Measurements from ENCODE around the gene TNFRSF6B. TPM values are rescaled to one million over a fixed set of nuclear protein-coding genes. Genes with fewer than 3 reads are reported as not detected.
A peak's percentile ranks its signal among the peaks of the same experiment; 100 is the strongest.
"Not testable (repeated sequence)": the region's sequence is repeated elsewhere in the genome, so short reads cannot be mapped to it uniquely, and the experiment has no call there.

Gene TNFRSF6B
- polyA plus RNA-seq, 2 of the 4 experiments (the other 2 are of a cell fraction) = 0.22 to 0.66 TPM

DNA sequence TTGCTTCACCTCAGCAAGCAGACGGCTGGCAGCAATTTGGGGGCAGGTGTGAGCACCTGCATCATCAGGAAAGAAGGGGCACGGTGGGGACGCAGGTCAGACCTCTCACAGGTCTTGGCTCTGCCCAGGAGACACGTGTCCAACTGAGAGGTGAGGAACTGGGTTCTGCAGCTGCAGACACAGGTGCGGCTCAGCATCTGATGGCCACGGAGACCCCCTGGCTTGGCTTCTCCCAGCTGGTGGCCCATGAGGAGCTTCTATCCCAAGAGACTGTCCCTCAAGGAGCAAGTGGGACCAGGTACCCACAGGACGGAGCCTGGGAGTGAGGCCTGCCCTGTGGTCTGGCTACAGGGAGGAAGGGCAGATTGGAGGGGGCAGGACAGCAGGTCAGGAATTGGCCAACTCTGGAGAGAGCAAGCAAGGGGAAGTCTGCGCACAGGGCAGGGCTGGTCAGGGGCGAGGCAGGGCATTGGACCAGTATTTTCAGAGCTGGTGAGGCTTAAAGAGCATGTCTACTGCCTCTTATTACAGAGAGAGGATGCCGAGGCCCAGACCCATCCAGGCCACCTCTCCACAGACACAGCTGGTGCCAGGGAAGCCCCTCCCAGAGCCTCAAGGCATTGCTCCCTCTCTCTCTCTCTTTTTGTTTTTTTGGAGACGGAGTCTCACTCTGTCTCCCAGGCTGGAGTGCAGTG is 47.4 kb upstream of the TNFRSF6B start (continued):
- no peak for TF ChIP-seq ZC3H11A (IDR thresholded peaks at IDR 0.05)

DNA sequence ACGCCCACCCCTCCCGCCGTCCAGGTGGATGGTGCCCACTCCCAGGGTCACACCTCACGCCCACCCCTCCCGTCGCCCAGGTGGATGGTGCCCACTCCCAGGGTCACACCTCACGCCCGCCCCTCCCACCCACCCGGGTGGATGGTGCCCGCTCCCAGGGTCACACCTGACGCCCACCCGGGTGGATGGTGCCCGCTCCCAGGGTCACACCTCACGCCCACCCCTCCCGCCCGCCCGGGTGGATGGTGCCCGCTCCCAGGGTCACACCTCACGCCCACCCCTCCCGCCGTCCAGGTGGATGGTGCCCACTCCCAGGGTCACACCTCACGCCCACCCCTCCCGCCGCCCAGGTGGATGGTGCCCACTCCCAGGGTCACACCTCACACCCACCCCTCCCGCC is 46.0 kb upstream of the TNFRSF6B start:
- not testable (repeated sequence) for H3K27ac ChIP-seq; FAIRE-seq; H3K4me3 ChIP-seq; ATAC-seq; H3K9me3 ChIP-seq; H3K4me2 ChIP-seq; DNase-seq (ENCODE audit: low read depth in 1 of 2, low spot score in 1 of 2)
- peaks cover 14% of the 10 kb centered on the region for H3K4me1 ChIP-seq
- WGBS (ENCODE audit: missing lambda C conversion rate) = no CpG with 5 or more reads among the region's 25 CpGs
- CTCF ChIA-PET = interaction anchor here (0.6 to 1.8 kb wide), 4 partner anchors 9 to 180 kb away, joined by 3 to 6 read pairs (median 3); no protein-coding TSS in a partner anchor
- POLR2A ChIA-PET = interaction anchor here (2.2 kb wide), 1 partner anchor 8 kb away, joined by 7 read pairs; no protein-coding TSS in a partner anchor

DNA sequence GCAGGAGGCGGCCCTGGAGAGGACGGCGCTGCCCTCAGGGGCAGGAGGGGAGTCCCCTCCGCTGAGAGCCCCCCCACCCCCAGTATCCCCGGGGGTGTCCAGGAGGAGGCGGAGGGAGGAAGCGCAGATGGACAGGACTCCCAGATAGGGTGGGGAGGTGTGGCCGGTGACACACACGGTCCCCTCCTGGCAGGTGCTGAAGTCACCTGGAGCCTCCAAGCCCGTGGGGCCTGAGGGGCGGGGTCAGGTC is 44.6 kb upstream of the TNFRSF6B start:
- TF ChIP-seq TP53 (CRISPR knock-in tag; IDR thresholded peaks at IDR 0.05) (no peak), EP300 (IDR thresholded peaks at IDR 0.05) (no peak), KDM1A (IDR thresholded peaks at IDR 0.05; ENCODE audit: low read depth) (no peak), ZSCAN20 (CRISPR knock-in tag; IDR thresholded peaks at IDR 0.05) (no peak), EHF (CRISPR knock-in tag; IDR thresholded peaks at IDR 0.05) (no peak), ESRRA (IDR thresholded peaks at IDR 0.05; ENCODE audit: borderline replicate concordance, low read length) (no peak), HDAC2 (IDR thresholded peaks at IDR 0.05) (no peak), FOXS1 (CRISPR knock-in tag; IDR thresholded peaks at IDR 0.05) (no peak), FOSB (CRISPR knock-in tag; IDR thresholded peaks at IDR 0.05) (no peak), ZC3H11A (IDR thresholded peaks at IDR 0.05) (no peak)
- TF ChIP-seq, protein P1, sequence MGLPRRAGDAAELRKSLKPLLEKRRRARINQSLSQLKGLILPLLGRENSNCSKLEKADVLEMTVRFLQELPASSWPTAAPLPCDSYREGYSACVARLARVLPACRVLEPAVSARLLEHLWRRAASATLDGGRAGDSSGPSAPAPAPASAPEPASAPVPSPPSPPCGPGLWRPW (IDR thresholded peaks at IDR 0.05) = no peak
- TF ChIP-seq, protein P2, sequence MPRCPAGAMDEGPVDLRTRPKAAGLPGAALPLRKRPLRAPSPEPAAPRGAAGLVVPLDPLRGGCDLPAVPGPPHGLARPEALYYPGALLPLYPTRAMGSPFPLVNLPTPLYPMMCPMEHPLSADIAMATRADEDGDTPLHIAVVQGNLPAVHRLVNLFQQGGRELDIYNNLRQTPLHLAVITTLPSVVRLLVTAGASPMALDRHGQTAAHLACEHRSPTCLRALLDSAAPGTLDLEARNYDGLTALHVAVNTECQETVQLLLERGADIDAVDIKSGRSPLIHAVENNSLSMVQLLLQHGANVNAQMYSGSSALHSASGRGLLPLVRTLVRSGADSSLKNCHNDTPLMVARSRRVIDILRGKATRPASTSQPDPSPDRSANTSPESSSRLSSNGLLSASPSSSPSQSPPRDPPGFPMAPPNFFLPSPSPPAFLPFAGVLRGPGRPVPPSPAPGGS (IDR thresholded peaks at IDR 0.05) = no peak
- TF ChIP-seq, protein P3, sequence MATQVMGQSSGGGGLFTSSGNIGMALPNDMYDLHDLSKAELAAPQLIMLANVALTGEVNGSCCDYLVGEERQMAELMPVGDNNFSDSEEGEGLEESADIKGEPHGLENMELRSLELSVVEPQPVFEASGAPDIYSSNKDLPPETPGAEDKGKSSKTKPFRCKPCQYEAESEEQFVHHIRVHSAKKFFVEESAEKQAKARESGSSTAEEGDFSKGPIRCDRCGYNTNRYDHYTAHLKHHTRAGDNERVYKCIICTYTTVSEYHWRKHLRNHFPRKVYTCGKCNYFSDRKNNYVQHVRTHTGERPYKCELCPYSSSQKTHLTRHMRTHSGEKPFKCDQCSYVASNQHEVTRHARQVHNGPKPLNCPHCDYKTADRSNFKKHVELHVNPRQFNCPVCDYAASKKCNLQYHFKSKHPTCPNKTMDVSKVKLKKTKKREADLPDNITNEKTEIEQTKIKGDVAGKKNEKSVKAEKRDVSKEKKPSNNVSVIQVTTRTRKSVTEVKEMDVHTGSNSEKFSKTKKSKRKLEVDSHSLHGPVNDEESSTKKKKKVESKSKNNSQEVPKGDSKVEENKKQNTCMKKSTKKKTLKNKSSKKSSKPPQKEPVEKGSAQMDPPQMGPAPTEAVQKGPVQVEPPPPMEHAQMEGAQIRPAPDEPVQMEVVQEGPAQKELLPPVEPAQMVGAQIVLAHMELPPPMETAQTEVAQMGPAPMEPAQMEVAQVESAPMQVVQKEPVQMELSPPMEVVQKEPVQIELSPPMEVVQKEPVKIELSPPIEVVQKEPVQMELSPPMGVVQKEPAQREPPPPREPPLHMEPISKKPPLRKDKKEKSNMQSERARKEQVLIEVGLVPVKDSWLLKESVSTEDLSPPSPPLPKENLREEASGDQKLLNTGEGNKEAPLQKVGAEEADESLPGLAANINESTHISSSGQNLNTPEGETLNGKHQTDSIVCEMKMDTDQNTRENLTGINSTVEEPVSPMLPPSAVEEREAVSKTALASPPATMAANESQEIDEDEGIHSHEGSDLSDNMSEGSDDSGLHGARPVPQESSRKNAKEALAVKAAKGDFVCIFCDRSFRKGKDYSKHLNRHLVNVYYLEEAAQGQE (IDR thresholded peaks at IDR 0.05) = no peak
- TF ChIP-seq, protein P4, sequence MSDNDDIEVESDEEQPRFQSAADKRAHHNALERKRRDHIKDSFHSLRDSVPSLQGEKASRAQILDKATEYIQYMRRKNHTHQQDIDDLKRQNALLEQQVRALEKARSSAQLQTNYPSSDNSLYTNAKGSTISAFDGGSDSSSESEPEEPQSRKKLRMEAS (IDR thresholded peaks at IDR 0.05) = no peak
- peak overlapping the region; percentile 56; the same call in 2 of the 3 replicates for H3K4me3 ChIP-seq
- ATAC-seq = no peak
- ChIA-PET CTCF (interaction anchor here (0.8 to 1.8 kb wide), 2 partner anchors 10 to 322 kb away, joined by 3 to 6 read pairs; no protein-coding TSS in a partner anchor), POLR2A (interaction anchor here (2.2 kb wide), 1 partner anchor 10 kb away, joined by 7 read pairs; no protein-coding TSS in a partner anchor)
- peak overlapping the region; percentile 99 for H3K4me2 ChIP-seq
- WGBS (ENCODE audit: missing lambda C conversion rate) = 47% methylated on average over 8 of the region's 11 CpGs
- no peak overlapping the region; a peak in 1 of 6 replicates for H3K27ac ChIP-seq
- no peaks in the 10 kb centered on the region for H3K9me3 ChIP-seq
- H3K4me1 ChIP-seq = peaks cover 14% of the 10 kb centered on the region
- no peak for FAIRE-seq
- DNase-seq (ENCODE audit: low read depth in 1 of 2, low spot score in 1 of 2) = no peak
